Measurements from ENCODE around the gene TENM4. TPM values are rescaled to one million over a fixed set of nuclear protein-coding genes. Genes with fewer than 3 reads are reported as not detected.

Gene TENM4
- total RNA-seq, 1 donor from 2014 or later: 0.63 TPM

GRCh38 chr11:78708388-78708787 lies 732.4 kb downstream of the TENM4 start:
- Histone ChIP-seq H3K9me3 (replicated peaks) (no peaks in the 10 kb centered on the region), H3K36me3 (no peaks in the 10 kb centered on the region), H3K27ac (replicated peaks) (no peak overlapping the region), H3K4me1 (no peaks in the 10 kb centered on the region), H3K27me3 (ENCODE audit: low read depth) (peaks cover 16% of the 10 kb centered on the region), H3K4me3 (no peak overlapping the region)
- no peak for TF ChIP-seq CTCF (IDR thresholded peaks at IDR 0.05; ENCODE audit: borderline replicate concordance)
- intact Hi-C loops (cut with micrococcal nuclease): no loop called here
- DNase-seq: no peak

DNA sequence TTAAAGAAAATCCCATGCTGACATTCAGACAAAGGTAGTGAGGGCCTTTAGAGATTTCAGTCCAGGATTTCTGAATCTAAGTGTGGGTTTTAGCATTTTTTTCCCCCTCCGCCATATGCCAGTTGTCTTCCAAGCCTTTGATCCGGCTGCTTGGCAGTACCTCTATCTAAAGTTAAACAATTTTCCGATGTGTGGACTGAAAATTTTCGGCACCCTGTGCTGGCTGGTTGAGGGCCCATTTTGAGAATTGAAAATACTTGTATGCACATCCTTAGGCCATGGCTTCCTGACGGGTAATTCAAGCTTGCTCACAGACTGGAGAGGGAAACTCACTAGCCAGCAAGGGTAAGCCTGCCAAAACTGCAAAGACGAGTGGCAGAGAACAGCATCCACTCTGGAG lies 734.3 kb downstream of the TENM4 start:
- H3K27ac ChIP-seq (replicated peaks): no peak overlapping the region
- no peak for TF ChIP-seq CTCF (IDR thresholded peaks at IDR 0.05; ENCODE audit: borderline replicate concordance)
- intact Hi-C loops (cut with micrococcal nuclease): no loop called here
- H3K4me3 ChIP-seq: no peak overlapping the region
- no peak for DNase-seq
- no peaks in the 10 kb centered on the region for H3K4me1 ChIP-seq
- H3K9me3 ChIP-seq (replicated peaks): no peaks in the 10 kb centered on the region
- H3K27me3 ChIP-seq (ENCODE audit: low read depth): peaks cover 15% of the 10 kb centered on the region
- H3K36me3 ChIP-seq: no peaks in the 10 kb centered on the region

DNA sequence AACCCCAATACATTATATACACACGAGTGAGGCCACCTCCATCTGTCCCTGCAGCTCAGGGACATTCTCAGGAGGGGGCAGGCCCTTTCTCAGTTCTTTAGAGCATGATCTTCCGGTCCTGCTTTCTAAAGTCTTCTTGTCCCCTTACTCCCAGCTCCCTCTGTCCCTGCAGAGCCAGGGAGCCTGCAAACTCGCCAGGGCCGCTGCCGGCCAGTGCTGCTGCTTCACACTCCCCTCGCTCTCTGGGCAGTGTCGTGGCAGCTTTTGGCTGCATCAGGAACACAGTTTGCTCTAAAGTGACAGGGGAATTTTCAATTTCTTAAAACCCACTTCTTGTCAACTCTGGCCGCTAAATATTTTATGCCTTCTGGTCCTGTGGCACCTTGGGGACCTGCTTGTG lies 736.0 kb downstream of the TENM4 start:
- DNase-seq: no peak
- Histone ChIP-seq H3K27ac (replicated peaks) (no peak overlapping the region), H3K4me1 (no peaks in the 10 kb centered on the region), H3K9me3 (replicated peaks) (no peaks in the 10 kb centered on the region), H3K36me3 (no peaks in the 10 kb centered on the region), H3K4me3 (no peak overlapping the region), H3K27me3 (ENCODE audit: low read depth) (peaks cover 2% of the 10 kb centered on the region)
- no peak for TF ChIP-seq CTCF (IDR thresholded peaks at IDR 0.05; ENCODE audit: borderline replicate concordance)
- intact Hi-C loops (cut with micrococcal nuclease): no loop called here

DNA sequence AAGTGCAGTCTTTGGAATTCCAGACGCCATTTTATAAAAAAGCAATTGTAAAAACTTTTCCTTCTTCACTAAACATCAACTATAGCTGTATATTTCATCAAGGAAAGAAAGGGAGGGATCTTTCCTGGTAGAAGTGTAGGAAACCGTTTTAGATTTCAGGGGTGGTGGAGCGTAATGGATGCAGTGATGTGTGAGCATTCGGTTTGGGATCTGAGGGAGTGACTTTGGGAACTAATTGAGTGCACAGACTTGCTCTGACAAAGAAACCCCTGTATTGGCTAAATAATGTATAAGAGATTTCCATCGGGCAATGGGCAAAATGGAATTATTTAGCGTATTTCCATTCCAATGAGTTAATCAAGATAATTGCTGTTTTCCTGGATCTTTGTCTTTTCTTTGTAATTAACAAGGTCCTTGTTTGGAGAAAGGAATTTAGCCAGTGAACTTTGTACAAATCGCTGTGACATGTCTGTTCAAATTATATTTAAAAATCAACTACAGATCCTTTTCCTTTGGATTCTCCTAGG lies 741.2 kb downstream of the TENM4 start:
- no peaks in the 10 kb centered on the region for H3K36me3 ChIP-seq
- no peak for DNase-seq
- no peak for TF ChIP-seq CTCF (IDR thresholded peaks at IDR 0.05; ENCODE audit: borderline replicate concordance)
- no peak overlapping the region for H3K27ac ChIP-seq (replicated peaks)
- intact Hi-C loops (cut with micrococcal nuclease): no loop called here
- peaks cover 16% of the 10 kb centered on the region for H3K27me3 ChIP-seq (ENCODE audit: low read depth)
- peaks cover 7% of the 10 kb centered on the region for H3K4me1 ChIP-seq
- no peak overlapping the region for H3K4me3 ChIP-seq
- H3K9me3 ChIP-seq (replicated peaks): no peaks in the 10 kb centered on the region

- H3K4me1 ChIP-seq: peaks cover 7% of the 10 kb centered on the region
- DNase-seq: peak; percentile 66
- peaks cover 16% of the 10 kb centered on the region for H3K27me3 ChIP-seq (ENCODE audit: low read depth)
- H3K9me3 ChIP-seq (replicated peaks): no peaks in the 10 kb centered on the region
- no peaks in the 10 kb centered on the region for H3K36me3 ChIP-seq
- intact Hi-C loops (cut with micrococcal nuclease): no loop called here
- TF ChIP-seq CTCF (IDR thresholded peaks at IDR 0.05; ENCODE audit: borderline replicate concordance): no peak
- no peak overlapping the region for H3K27ac ChIP-seq (replicated peaks)
- no peak overlapping the region for H3K4me3 ChIP-seq
Observed at GRCh38 chr11:78698612-78699011, 742.2 kb downstream of the TENM4 start.
